Activated T-cell treated with anti-CD3 and anti-CD28 coated beads for 1 hour (primary cell): ENCODE results near the gene NUDT21.
"Not testable (repeated sequence)": the region's sequence is repeated elsewhere in the genome, so short reads cannot be mapped to it uniquely, and the experiment has no call there.

Source experiments
- DNase-seq: peaks from one replicate; pipeline ENCODE4 v3.0.0-alpha.2; 2020; ENCODE audit warnings: low read depth

NUDT21 gene

DNA sequence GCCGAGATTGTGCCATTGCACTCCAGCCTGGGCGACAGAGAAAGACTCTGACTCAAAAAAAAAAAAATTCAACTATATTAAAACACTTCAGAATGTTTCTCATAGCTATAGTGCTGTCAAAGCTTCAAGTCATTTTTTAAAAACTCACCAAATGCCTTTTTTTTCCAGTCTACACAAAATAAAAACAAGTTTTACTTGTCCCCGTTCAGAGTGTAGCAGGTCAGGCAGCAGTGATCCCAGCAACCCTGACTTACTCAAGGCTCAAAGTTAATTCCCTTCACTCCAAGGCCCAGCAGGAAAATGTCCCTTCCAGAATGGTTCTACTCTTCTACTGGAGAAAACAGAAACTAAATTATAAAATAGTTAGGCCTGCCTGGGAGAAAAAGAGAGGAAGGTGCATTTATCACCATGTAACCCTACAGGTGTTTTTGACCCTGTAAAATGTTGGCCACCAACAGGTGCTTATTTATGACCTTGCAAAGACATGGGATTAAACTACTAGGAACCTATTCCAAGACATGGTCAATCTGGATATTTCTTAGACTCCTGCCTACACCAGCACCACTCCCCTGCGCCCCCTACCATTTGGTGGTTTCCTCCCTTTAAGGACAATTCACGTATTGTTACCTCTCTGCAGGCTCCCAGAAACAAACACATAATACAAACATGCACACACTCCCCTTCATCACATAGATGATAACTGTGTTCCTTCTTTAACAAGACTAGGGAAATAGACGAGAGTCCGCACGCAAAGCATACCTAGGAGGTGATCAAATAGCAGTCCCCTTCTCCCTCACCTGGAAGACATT, 31.2 kb downstream of the NUDT21 start:
- no peak for DNase-seq

- no peak for DNase-seq
Observed at GRCh38 chr16:56417138-56417537, 34.0 kb downstream of the NUDT21 start.

DNA sequence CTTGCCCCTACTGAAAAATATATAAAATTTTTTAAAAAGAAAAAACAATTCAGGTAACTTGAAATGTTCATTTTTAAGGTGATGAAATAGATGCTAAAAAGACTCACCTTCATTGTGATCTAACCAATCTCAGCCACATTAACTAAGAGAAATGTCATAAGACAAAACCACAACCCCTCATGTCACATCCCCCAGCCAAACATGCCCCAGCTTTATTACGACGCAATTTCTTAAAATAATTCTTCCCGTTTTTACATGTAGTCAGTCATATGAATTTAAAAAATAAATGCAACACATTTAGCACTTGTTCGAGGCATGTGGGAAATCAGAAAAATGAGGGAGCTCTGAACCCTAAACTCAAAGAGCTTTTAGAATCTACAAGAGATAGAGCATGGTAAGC, 35.3 kb downstream of the NUDT21 start:
- DNase-seq = no peak

GRCh38 chr16:56414366-56414765, 36.8 kb downstream of the NUDT21 start:
- no peak for DNase-seq

GRCh38 chr16:56413381-56413780, 37.8 kb downstream of the NUDT21 start:
- DNase-seq = no peak

DNA sequence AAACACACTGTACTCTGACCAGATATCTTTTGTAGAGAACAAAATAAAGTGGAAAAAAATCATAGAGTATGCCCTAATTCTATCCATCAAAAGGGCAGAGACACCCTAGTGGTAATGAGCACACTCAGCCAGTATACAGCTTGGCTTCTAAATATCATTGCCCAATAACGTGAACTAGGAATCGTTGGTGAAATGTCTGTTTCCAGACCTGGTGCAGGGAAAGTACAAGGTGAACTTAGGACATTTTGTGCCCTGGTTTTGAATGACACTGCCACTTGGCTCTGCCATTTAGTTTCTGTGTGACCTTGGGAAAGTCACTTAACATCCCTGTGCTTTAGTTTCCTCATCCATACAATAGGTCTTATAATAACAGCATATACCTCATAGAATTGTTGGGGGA, 39.5 kb downstream of the NUDT21 start:
- DNase-seq = no peak

DNA sequence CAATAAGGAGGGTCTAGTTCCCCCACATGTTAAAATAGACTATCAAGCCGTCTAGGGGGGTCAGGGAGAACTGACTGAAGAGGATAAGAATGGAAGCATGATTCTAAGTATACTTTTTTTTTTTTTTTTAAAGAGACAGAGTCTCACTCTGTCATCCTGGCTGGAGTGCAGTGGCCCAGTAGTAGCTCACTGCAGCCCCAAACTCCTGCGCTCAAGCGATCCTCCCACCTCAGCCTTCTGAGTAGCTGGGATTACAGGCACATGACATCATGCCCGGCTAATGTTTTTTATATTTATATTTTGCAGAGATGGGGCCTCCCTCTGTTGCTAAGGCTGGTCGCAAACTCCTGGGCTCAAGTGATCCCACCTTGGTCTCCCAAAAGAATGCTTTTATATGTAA, 40.0 kb downstream of the NUDT21 start:
- no peak for DNase-seq

- no peak for DNase-seq
Observed at GRCh38 chr16:56409195-56409594, 41.9 kb downstream of the NUDT21 start.

DNA sequence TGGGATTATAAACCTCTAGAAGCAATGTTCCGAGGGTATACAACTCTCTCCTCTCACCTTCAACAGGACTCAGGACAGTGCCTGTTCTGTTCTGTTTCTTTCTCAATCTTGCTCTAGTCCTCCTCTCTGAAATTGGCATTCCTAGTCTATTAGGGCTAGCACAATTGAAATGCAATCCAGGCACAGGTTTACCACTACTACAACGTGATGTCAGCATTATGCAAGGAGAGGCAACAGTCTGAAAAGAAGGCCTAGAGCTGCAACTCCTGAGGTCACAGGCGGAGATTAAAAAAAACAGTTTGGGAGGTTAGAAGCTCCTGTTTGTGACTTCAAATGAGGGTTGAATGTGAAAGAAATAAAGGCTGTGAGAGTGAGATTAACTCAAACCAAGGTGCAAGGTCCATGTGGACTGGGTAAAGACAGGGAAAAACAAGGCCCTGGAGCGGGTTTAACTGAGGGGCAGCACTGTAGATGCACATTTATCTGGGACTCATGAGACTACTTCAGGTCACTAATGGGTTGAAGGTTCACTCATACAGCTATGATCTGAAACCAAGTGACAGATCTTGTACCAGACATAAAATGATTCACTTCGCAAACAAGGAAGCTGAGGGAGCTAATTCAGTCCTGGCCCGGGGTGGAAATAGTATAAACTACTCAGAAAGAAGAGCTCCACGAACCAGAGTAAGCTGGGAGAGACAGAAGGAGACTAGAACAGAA, 42.6 kb downstream of the NUDT21 start:
- no peak for DNase-seq

DNA sequence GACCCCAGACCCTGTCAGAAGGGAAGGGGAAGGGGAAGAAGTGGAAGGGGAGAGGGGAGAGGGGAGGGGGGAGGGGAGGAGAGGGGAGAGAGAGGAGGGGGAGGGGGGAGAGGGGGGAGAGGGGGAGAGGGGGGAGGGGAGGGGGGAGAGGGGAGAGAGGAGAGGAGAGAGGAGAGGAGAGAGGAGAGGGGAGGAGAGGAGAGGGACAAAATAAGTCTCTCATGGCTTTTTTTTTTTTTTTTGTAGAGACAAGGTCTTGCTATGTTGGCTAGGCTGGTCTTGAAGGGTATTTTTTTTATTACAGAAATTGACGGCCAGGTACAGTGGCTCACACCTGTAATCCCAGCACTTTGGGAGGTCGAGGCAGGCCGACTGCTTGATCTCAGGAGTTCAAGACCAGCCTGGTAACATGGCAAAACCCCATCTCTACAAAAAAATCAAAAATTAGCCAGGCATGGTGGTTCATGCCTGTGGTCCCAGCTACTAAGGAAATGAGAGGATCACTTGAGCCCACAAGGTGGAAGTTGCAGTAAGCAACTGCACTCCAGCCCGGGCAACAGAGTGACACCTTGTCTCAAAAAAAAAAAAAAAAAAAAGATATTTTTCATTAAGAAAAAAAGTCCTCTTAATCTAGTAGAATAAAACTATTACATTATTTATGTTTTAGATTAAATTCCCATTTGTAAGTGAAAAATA, 45.0 kb downstream of the NUDT21 start:
- DNase-seq = no peak

DNA sequence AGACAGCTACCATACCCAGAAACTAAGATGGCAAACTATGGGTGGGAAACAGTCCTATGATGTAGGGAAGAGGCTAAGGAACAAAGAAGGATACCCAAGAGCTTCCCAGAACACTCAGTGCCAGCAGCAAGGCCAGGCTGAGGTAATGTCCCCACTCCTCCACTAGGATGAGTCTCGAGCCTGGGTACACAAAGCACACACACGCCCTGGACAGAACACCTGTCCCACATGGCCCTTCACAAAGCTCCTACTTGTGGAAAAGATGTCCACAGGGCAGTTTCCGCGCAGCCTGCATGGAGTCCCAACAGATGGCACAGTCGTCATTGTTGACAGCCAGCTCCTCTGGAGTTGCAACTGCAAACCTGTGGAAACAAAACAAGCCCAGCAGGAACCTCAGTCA, 49.6 kb downstream of the NUDT21 start:
- no peak for DNase-seq

DNA sequence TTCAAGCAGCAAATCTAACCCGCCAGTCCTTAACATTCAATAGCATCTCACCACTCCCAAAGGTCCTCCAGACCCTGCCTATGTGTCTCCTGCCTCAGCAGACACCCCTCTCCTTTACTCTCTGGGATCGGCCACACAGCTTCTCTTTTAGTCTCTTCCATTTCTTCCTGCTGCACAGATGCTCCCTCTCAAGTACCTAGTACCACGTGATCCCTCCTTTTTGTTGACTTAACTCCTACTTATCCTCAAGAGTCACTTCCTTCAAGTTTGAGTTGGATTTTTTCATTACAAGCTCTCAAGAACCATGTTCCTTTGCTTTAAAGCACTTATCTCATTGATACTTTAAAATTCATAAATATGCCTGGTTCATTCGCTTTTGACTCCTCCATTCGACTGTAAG, 50.7 kb downstream of the NUDT21 start:
- DNase-seq = no peak

DNA sequence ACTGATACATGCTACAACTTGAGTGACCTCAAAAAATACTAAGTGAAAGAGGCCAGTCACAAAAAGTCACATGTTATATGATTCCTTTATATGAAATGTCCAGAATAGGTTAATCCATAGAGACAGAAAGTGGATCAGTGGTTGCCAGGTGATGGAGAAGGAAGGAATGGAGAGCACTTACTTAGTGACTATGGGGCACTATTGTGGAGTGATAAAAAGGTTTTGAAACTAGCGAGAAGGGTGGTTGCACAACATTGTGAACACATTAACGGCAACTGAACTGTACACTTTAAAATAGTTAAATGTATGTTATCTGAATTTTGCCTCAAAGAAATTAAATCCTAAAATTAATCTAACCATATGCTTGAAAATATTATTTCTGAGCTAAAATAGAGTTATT, 51.6 kb downstream of the NUDT21 start:
- no peak for DNase-seq

- DNase-seq = no peak
Observed at GRCh38 chr16:56399047-56399446, 52.1 kb downstream of the NUDT21 start.

DNA sequence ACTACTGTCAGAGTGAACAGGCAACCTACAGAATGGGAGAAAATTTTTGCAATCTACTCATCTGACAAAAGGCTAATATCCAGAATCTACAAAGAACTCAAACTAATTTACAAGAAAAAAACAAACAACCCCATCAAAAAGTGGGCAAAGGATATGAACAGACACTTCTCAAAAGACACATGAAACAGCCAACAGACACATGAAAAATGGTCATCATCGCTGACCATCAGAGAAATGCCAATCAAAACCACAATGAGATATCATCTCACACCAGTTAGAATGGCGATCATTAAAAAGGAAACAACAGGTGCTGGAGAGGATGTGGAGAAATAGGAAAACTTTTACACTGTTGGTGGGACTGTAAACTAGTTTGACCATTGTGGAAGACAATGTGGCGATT, 54.4 kb downstream of the NUDT21 start:
- not testable (repeated sequence) for DNase-seq

DNA sequence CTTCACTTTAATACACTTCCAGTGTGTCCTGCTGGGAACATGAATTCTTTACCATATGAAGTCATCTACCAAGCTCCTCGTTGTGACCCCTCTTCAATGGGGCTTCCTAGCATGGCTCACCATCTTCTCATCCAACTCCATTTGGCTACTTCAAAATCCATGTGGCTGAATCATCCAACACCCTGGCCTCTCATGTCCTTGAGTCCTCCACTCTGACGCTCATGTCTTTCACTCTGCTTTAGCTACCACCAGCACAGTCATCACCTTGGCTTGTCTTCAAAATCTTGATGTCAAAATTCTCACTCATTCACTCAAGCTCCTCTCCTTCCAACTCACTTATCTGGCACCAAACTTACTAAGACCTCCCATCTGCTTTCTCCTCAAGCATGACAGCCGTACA, 61.6 kb downstream of the NUDT21 start:
- DNase-seq = no peak

DNA sequence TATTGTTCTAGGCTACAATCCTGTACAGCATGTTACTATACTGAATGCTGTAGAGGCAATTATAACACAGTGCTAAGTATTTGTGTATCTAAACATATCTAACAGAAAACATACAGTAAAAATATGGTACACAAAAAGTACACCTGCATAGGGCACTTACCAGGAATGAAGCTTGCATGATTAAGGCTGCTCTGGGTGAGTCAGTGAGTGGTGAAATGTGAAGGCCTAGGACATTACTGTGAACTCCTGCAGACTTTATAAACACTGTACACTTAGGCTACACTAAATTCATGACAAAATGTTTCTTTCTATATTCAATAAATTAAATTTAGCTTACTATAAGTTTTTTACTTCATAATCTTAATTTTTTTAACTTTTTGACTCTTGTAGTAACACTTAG, 62.9 kb downstream of the NUDT21 start:
- DNase-seq = no peak

DNA sequence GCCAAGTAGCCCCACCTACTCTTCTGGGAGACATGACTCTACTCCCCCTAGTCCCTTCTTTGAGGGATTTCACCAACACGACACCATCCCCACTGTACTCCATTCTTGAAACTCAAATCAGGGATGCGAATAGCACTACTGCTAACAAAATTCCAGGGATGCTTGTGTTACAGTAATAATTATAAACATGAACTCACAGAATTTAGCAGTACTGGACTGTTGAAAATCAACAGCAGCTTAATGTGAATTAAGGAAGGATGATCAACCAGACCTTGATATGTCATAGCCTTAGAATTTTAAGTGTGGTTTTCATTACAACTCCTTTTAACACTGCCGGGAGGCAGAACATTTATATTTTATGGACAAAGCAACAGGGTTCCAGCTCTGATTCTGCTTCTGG, 63.7 kb downstream of the NUDT21 start:
- DNase-seq = no peak

DNA sequence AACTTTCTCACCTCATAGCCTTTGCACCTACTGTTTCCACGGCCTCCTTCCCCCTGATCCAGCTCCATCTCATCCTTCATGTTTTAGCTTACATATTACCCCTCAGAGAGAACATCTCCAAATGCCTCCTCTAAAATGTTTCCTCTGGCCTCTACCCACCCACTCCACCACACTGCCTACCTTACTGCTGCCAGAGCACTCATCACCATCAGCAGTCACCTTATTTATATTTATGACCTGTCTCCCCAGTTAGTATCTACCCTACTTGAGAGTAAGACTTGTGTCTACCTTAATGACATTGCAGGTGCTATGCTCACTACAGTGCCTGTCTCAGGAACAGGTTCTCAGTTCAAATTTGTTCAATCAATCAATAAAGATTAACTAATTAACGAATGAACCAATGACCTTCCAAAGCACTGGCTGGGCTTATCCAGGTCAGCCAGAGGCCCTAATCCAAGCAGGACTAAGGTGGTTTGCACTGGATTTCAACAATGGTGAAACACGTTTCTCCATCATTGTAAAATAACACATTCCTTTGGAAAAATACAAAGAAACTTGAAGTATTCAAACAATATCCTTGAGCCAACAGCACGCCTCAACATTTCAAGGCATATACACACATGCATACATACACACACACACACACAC, 66.9 kb downstream of the NUDT21 start:
- DNase-seq = no peak

DNA sequence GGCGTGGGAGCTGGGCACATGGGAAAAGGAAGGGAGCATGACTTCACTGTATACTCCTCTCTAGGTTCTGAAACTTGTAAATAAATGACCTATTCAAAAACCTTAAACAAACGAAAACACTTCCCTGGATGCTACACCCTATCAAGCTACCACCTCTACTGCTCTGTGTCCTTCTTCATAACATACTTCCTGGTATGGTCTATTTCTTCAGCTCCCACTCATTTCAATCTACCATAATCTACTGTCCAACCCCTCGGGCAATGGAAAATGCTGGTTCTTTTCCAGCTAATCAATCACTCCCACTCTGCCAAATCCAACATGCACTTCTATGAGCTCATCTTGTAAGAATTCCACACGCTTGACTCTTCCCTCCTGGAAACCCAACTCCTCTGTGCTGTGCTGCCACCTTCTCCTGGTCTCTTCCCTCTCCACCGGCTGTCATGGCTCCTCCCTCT, 68.2 kb downstream of the NUDT21 start:
- no peak for DNase-seq

GRCh38 chr16:56382459-56382858, 68.7 kb downstream of the NUDT21 start:
- no peak for DNase-seq

DNA sequence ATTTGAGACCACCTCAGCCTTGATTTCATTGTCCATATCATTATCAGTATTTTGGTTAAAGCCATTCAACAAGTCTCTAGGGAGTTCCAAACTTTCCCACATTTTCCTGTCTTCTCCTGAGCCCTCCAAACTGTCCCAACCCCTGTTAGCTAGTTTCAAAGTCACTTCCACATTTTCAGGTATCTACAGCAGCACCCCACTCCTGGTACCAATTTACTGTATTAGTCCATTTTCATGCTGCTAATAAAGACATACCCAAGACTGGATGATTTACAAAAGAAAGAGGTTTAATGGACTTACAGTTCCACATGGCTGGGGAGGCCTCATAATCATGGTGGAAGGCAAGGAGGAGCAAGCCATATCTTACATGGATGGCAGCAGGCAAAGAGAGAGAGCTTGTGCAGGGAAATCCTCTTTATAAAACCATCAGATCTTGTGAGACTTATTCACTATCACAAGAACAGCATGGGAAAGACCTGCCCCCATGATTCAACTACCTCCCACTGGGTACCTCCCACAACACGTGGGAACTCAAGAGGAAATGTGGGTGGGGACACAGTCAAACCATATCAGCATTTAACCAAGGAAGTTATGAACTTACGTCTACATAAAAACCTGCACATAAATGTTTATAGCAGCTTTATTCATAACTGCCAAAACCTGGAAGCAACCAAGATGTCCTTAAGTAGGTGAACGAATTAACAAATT, 70.2 kb downstream of the NUDT21 start:
- DNase-seq = not testable (repeated sequence)
